CD14-positive monocyte (primary cell): Measurements from ENCODE around the gene TMEM169. TPM values are rescaled to one million over a fixed set of nuclear protein-coding genes. Genes with fewer than 3 reads are reported as not detected.
A peak's percentile ranks its signal among the peaks of the same experiment; 100 is the strongest.

Source experiments
- DNase-seq, 3 donors: peaks; one replicate each; pipeline ENCODE4 v3.0.0-alpha.2; 2011 to 2022
- H2AFZ ChIP-seq: 2 replicates; pipeline ENCODE4 v1.6.0; 2012; ENCODE audit warnings: mild to moderate bottlenecking, low read depth, low read length, inconsistent platforms; ENCODE audit not compliant: insufficient read depth, poor library complexity, severe bottlenecking
- H3K27ac ChIP-seq, 2 donors: 1 replicate in 1 of 2; 2 replicates in 1 of 2; pipeline ENCODE4 v1.5.1; 2012 to 2013; ENCODE audit warnings: low read length in 2 of 2, control low read depth in 1 of 2, inconsistent platforms in 1 of 2, low read depth in 1 of 2, mild to moderate bottlenecking in 1 of 2
- H3K27me3 ChIP-seq, 2 donors: one replicate each; pipeline versions ENCODE4 v1.6.0 to v1.6.1; 2011 to 2013; ENCODE audit warnings: low read length in 2 of 2; ENCODE audit not compliant: control insufficient read depth in 2 of 2, insufficient read depth in 2 of 2
- H3K36me3 ChIP-seq, 2 donors: replicated peaks in 1 of 2; 1 replicate in 1 of 2; 2 replicates in 1 of 2; pipeline versions ENCODE4 v1.5.1 to v1.6.1; 2012 to 2013; ENCODE audit warnings: low read length in 2 of 2, control low read depth in 1 of 2, inconsistent platforms in 1 of 2, mild to moderate bottlenecking in 1 of 2; ENCODE audit not compliant: insufficient read depth in 2 of 2, control insufficient read depth in 1 of 2
- H3K4me1 ChIP-seq, 2 donors: 1 replicate in 1 of 2; 2 replicates in 1 of 2; pipeline versions ENCODE4 v1.5.1 to v1.6.1; 2012 to 2013; ENCODE audit warnings: low read length in 2 of 2, control low read depth in 1 of 2, inconsistent platforms in 1 of 2, mild to moderate bottlenecking in 1 of 2, moderate library complexity in 1 of 2; ENCODE audit not compliant: insufficient read depth in 2 of 2, control insufficient read depth in 1 of 2
- H3K4me2 ChIP-seq: replicated peaks from 2 replicates; pipeline ENCODE3; 2012; ENCODE audit warnings: low read length, moderate library complexity, mild to moderate bottlenecking; ENCODE audit not compliant: poor library complexity, severe bottlenecking; ENCODE audit errors: extremely low read depth
- H3K4me3 ChIP-seq, 3 experiments: fragments of 200-600 bp in 1 of 3; sonication (generic) in 1 of 3; replicated peaks in 1 of 3; 1 replicate in 2 of 3; 2 replicates in 1 of 3; pipeline ENCODE4 v1.5.1; 2011 to 2013; ENCODE audit warnings: low read length in 3 of 3, mild to moderate bottlenecking in 3 of 3, control low read depth in 2 of 3, low read depth in 2 of 3, inconsistent platforms in 1 of 3, moderate library complexity in 1 of 3
- H3K79me2 ChIP-seq: 2 replicates; pipeline ENCODE4 v1.6.0; 2012; ENCODE audit warnings: mild to moderate bottlenecking, control low read depth, inconsistent platforms, low read length, moderate library complexity; ENCODE audit not compliant: insufficient read depth
- H3K9ac ChIP-seq: 2 replicates; pipeline ENCODE4 v1.6.0; 2017; ENCODE audit warnings: low read length, mild to moderate bottlenecking; ENCODE audit not compliant: insufficient read depth, poor library complexity, severe bottlenecking
- H3K9me3 ChIP-seq, 2 donors: replicated peaks in 1 of 2; 1 replicate in 1 of 2; 2 replicates in 1 of 2; pipeline versions ENCODE4 v1.5.1 to v1.6.1; 2012 to 2013; ENCODE audit warnings: low read length in 2 of 2, control low read depth in 1 of 2; ENCODE audit not compliant: control insufficient read depth in 1 of 2, insufficient read depth in 1 of 2
- H4K20me1 ChIP-seq: 2 replicates; pipeline ENCODE4 v1.6.0; 2012; ENCODE audit warnings: mild to moderate bottlenecking, low read length, control low read depth, moderate library complexity; ENCODE audit not compliant: insufficient read depth
- H3K27ac Mint-ChIP-seq, 7 donors: one replicate each; pipeline ENCODE4 v1.8.0; 2020; ENCODE audit warnings: mild to moderate bottlenecking in 7 of 7, mixed read lengths in 7 of 7, moderate library complexity in 6 of 7, inconsistent platforms in 2 of 7
- H3K27me3 Mint-ChIP-seq, 3 donors: one replicate each; pipeline ENCODE4 v1.8.0; 2021 to 2022; ENCODE audit warnings: low read depth in 3 of 3, mild to moderate bottlenecking in 3 of 3, mixed read lengths in 3 of 3, moderate library complexity in 3 of 3, inconsistent platforms in 1 of 3
- H3K36me3 Mint-ChIP-seq, 2 donors: one replicate each; pipeline ENCODE4 v1.8.0; 2020; ENCODE audit warnings: mixed read lengths in 2 of 2, inconsistent platforms in 1 of 2, mild to moderate bottlenecking in 1 of 2
- H3K4me1 Mint-ChIP-seq: one replicate; pipeline ENCODE4 v1.8.0; 2020; ENCODE audit warnings: mild to moderate bottlenecking, mixed read lengths
- H3K4me3 Mint-ChIP-seq, 2 donors: one replicate each; pipeline ENCODE4 v1.8.0; 2020; ENCODE audit warnings: mild to moderate bottlenecking in 2 of 2, mixed read lengths in 2 of 2, moderate library complexity in 1 of 2
- H3K9me3 Mint-ChIP-seq, 7 donors: one replicate each; pipeline ENCODE4 v1.8.0; 2020 to 2022; ENCODE audit warnings: mixed read lengths in 7 of 7, mild to moderate bottlenecking in 6 of 7, moderate library complexity in 6 of 7, inconsistent platforms in 2 of 7
- CTCF ChIP-seq: fragments of 200-600 bp; IDR thresholded peaks from one replicate; pipeline ENCODE4 v1.8.0; 2022; ENCODE audit warnings: antibody characterized with exemption, mild to moderate bottlenecking
- WGBS: methylation state at CpG from one replicate; pipeline ENCODE4 v1.1.5; 2013; ENCODE audit warnings: missing lambda C conversion rate; ENCODE audit not compliant: insufficient coverage; 5-methylcytosine and 5-hydroxymethylcytosine counted together
- intact Hi-C, 2 donors: fragments of 100-400 bp; cut with micrococcal nuclease; formaldehyde crosslinking; loops; one replicate each; pipeline versions ENCODE4 v1.15.0 to v1.15.1; 2023
- polyA plus RNA-seq, 3 donors: library from polyadenylated mRNA; depleted of rRNA in 1 of 3; unstranded in 2 of 3; stranded (reverse) in 1 of 3; fragments of 300-500 nt in 2 of 3; fragments of >200 nt in 1 of 3; fragmentation: Illumina TruSeq in 2 of 3; gene quantifications; 1 replicate in 2 of 3; 2 replicates in 1 of 3; pipeline ENCODE4 v1.2.3, GENCODE V29; 2012 to 2021

TMEM169 gene
- polyA plus RNA-seq, 3 donors: 0.24 to 0.92 (median 0.74) TPM

- Mint-ChIP-seq H3K9me3 (no peaks in the 10 kb centered on the region), H3K4me1 (peaks cover 39% of the 10 kb centered on the region), H3K27ac (peak overlapping the region; percentile 51 to 99 (median 85)), H3K4me3 (peak overlapping the region in 1 of 2 donors; percentile 84), H3K36me3 (peaks cover 63 to 68% of the 10 kb centered on the region in 2 donors), H3K27me3 (no peaks in the 10 kb centered on the region)
- H2AFZ ChIP-seq: no peak overlapping the region
- peaks cover 63 to 71% of the 10 kb centered on the region in 2 donors for H3K36me3 ChIP-seq
- peaks cover 95% of the 10 kb centered on the region for H3K79me2 ChIP-seq
- peak overlapping the region; percentile 80 to 97 for H3K27ac ChIP-seq
- no peak for DNase-seq
- no peaks in the 10 kb centered on the region for H3K9me3 ChIP-seq
- H3K4me3 ChIP-seq: no peak overlapping the region
- no peak for TF ChIP-seq CTCF
- intact Hi-C loops: loop anchor here in 1 of 2 donors (10.0 kb wide), 1 partner anchor 300 kb away; the partner anchor contains the start of gene SMARCAL1
- peaks cover 58% of the 10 kb centered on the region for H4K20me1 ChIP-seq
- peak overlapping the region; percentile 78 for H3K4me2 ChIP-seq
- peaks cover 25 to 43% of the 10 kb centered on the region in 2 donors for H3K4me1 ChIP-seq
- WGBS: 63% methylated on average over 4 of the region's 4 CpGs
- H3K9ac ChIP-seq: no peak overlapping the region
- no peaks in the 10 kb centered on the region for H3K27me3 ChIP-seq
Measured at GRCh38 chr2:216114382-216114713, 32.6 kb downstream of the TMEM169 start.

- Histone ChIP-seq H2AFZ (peak overlapping the region; percentile 89), H3K4me1 (peaks cover 22 to 40% of the 10 kb centered on the region in 2 donors)
- WGBS: 0% methylated on average over 13 of the region's 29 CpGs
Measured at GRCh38 chr2:216114714-216115531, 33.2 kb downstream of the TMEM169 start.

More at GRCh38 chr2:216114714-216115531, 33.2 kb downstream of the TMEM169 start:
- TF ChIP-seq CTCF: peak; percentile 93
- peaks cover 95% of the 10 kb centered on the region for H3K79me2 ChIP-seq
- peak overlapping the region; percentile 68 to 86 (median 82) for H3K4me3 ChIP-seq
- H3K4me3 Mint-ChIP-seq: peak overlapping the region; percentile 84 to 96
- intact Hi-C loops: loop anchor here (5.0 to 10.0 kb wide), 2 partner anchors 297 to 300 kb away; partner anchors contain the start of gene SMARCAL1 (in 2 of the 2)
- no peaks in the 10 kb centered on the region for H3K9me3 Mint-ChIP-seq
- peak overlapping the region; percentile 80 to 97 for H3K27ac ChIP-seq
- no peaks in the 10 kb centered on the region for H3K27me3 Mint-ChIP-seq
- peaks cover 69 to 77% of the 10 kb centered on the region in 2 donors for H3K36me3 ChIP-seq
- DNase-seq: peak; percentile 98 to 100 (median 99)
- H3K9me3 ChIP-seq: no peaks in the 10 kb centered on the region
- H3K4me2 ChIP-seq: peak overlapping the region; percentile 78
- H3K4me1 Mint-ChIP-seq: peaks cover 36% of the 10 kb centered on the region
- H3K36me3 Mint-ChIP-seq: peaks cover 68 to 74% of the 10 kb centered on the region in 2 donors
- H3K27ac Mint-ChIP-seq: peak overlapping the region; percentile 96 to 100 (median 99)
- no peaks in the 10 kb centered on the region for H3K27me3 ChIP-seq
- peaks cover 63% of the 10 kb centered on the region for H4K20me1 ChIP-seq
- H3K9ac ChIP-seq: peak overlapping the region; percentile 87
